C4-2B (cell line): ENCODE results near the gene COX6B2.

ENCODE experiments used
- H3K27ac ChIP-seq: fragments of 450-650 bp; 2 replicates; pipeline ENCODE4 v1.5.1; 2017
- ZFX ChIP-seq: fragments of 450-650 bp; IDR thresholded peaks from 2 replicates; pipeline ENCODE4 v1.6.1; 2017
- TF ChIP-seq, protein P1 (sequence below): fragments of 450-650 bp; conservative IDR thresholded peaks from 2 replicates; pipeline ENCODE4 v1.5.1; 2017; ENCODE audit warnings: mild to moderate bottlenecking

Gene COX6B2

DNA sequence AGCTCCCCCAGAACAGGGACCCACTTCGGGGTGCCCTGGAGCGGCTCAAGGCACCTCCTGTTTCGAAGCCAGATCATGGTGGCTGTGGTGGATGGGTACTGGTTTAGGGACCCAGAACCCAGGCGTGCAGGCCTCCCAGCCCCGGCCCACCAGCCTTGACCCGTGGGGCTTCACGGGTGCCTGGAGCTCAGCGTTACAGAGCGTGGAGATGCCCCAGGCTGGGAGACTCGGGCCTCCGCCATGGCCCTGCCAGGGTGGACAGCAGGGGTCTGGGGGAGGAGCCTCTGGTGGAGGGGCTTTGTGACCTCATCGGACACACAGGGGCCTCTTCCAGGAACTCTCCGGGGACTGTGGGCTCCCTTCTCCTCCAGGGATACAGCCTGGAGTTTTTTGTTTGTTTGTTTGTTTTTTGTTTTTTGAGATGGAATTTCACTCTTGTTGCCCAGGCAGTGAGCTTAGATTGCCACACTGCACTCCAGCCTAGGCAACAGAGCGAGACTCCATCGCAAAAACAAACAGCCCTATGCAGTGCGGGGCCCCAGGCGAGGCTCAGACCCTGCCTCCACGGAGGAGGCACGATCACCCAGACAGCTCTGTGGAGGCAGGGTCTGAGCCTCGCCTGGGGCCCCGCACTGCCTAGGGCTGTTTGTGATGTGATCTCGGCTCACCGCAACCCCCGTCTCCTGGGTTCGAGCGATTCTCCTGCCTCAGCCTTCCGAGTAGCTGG is 8.6 kb upstream of the COX6B2 start, which contains the start of gene GARIN5B:
Gene GARIN5B (minus strand): TSS at position 271 of the 727 bp plus-strand sequence. CDS start 194 bp downstream, at position 77.
- TF ChIP-seq ZFX: no peak
- TF ChIP-seq, protein P1, sequence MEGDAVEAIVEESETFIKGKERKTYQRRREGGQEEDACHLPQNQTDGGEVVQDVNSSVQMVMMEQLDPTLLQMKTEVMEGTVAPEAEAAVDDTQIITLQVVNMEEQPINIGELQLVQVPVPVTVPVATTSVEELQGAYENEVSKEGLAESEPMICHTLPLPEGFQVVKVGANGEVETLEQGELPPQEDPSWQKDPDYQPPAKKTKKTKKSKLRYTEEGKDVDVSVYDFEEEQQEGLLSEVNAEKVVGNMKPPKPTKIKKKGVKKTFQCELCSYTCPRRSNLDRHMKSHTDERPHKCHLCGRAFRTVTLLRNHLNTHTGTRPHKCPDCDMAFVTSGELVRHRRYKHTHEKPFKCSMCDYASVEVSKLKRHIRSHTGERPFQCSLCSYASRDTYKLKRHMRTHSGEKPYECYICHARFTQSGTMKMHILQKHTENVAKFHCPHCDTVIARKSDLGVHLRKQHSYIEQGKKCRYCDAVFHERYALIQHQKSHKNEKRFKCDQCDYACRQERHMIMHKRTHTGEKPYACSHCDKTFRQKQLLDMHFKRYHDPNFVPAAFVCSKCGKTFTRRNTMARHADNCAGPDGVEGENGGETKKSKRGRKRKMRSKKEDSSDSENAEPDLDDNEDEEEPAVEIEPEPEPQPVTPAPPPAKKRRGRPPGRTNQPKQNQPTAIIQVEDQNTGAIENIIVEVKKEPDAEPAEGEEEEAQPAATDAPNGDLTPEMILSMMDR: no peak
- no peak within 1 kb of the TSS for H3K27ac ChIP-seq

DNA sequence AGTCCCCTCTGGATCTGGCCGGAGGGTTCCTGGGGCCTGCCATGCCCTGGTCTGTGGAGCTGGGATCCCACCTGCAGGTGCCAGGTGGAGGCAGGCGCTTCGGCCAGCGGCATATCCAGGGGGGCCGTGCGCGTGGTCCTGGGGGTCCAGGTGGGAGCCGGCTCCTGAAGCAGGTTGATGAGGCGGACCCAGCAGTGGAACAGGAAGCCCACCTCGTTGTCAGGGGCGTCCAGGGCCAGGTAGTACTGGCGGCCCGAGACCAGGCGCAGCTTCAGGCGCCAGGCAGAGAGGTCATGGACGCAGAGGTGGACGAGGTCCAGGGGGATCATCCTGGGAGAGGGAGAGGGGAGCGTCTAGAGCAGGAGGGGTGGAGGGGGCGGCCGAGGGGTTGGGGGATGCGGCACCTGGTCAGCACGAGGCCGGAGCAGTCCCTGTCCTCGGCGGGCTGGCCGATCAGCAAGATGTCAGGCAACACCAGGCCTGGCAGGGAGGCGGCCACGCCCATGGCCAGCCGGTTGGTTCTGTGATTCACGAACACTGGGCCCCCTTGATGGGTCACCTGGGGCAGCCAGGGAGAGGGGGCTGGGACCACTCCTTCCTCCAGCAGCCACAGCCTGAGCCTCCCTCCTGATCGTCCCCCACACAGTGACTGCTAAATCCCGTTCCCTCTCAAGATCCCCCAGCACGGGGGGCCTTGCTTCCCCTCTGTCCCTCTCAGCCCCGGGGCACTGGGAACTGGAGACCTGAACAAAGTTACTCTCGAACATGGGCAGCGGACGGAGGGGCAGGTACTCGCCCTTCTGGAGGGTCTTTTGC is 7.9 kb upstream of the COX6B2 start:
- TF ChIP-seq, protein P1: no peak
- no peak for TF ChIP-seq ZFX
- no peak overlapping the region for H3K27ac ChIP-seq

GRCh38 chr19:55360902-55361301 is 6.4 kb upstream of the COX6B2 start:
- H3K27ac ChIP-seq: no peak overlapping the region
- TF ChIP-seq, protein P1: no peak
- TF ChIP-seq ZFX: no peak

DNA sequence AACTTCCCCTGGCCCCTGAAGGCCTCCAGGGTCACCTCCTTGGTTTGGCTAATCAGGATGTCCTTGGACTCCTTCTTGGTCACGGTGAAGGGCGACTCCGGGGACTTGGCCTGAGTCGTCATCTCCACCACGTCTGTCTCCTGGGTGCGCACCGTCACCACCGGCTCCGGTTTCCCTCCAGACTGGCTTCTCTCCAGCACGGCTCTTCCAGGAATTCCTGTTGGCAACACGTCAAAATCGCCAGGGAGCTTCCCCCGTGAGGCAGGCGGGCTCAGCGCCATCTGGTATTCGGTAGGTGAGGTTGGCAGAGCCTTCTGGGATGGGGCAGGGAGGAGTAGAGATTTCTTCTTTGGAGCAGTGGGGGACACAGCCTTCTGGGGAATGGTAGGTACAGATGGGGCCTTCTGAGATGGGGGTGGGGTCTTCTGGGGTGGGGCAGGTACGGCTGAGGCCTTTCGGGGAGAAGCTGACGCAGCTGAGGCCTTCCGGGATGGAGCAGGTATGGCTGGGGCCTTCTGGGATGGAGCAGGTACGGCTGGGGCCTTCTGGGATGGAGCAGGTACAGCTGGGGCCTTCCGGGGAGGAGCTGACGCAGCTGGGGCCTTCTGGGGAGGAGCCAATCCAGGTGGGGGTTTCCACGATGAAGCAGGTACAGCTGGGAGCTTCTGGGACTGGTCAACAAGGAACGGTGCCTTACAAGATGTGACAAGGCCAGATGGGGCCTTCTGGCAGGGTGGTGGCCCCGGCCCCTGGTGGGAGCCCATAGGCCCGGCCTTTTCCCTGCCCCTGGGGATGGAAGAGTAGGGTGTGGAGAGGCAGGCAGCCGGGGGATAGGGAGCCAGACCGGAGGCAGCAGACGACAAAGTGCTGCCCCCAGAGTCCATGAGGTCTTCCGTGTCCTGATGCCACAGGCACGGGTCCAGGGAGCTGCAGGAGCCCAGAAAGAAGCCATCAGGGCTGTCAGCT is 4.7 kb upstream of the COX6B2 start:
- TF ChIP-seq, protein P1: no peak
- no peak for TF ChIP-seq ZFX

DNA sequence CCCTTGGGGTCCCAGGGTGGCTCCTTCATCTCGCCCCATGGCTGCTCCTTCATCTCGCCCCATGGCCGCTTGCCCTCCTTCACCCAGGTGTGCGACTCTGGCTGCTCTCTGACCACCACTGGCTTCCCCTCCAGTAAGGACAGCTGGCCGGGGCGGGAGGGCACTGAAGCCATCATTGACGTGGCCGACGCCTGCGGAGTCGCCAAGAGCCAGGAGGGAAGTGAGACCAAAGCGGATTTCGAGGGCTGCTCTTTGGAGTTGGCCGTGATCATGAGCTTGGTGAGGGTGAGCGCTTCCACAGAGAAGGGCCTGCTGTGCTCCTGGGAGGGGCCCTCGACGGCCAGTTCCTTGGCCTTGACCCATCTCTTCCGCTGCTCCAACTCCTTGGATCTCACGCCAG is 4.0 kb upstream of the COX6B2 start:
- TF ChIP-seq, protein P1: no peak
- TF ChIP-seq ZFX: no peak
- H3K27ac ChIP-seq: no peak overlapping the region

More for the DNA sequence above, 4.7 kb upstream of the COX6B2 start:
- H3K27ac ChIP-seq: no peak overlapping the region

DNA sequence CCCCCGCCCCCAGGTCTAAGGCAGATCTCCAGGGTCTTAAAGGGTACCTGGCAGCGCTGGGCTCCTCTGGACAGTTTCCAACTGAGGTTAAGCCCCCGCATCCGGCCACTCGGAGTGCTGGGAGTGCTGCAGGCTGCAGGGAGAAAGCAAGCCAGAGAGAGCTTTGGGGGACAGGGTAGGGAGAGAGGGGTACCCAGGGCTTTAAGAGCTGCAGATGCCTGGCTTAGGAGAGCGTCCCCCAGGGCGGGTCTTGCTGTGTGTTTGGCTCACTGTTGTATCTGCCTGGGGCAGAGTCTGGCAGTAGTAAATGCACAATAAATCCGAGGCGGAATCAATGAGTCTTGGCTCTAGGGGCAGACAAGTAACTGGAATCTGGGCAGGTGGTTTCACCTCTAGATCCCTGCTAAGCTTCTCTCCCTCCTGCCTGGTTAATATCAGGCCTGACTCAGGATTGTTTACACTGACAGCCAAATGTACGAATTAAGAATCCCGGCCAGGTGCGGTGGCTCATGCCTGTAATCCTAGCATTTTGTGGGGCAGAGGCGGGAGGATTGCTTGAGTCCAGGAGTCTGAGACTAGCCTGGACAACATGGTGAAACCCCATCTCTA is 798 bp upstream of the COX6B2 start:
- TF ChIP-seq, protein P1: no peak
- TF ChIP-seq ZFX: no peak
- no peak overlapping the region for H3K27ac ChIP-seq
